ENCODE measurements around the gene C11orf91. TPM values are rescaled to one million over a fixed set of nuclear protein-coding genes. Genes with fewer than 3 reads are reported as not detected.

The C11orf91 gene
- total and polyA plus RNA-seq, 2 of the 8 experiments (the other 6 are each of a cell fraction or from before 2014, with no cell fraction given), result not detected

DNA sequence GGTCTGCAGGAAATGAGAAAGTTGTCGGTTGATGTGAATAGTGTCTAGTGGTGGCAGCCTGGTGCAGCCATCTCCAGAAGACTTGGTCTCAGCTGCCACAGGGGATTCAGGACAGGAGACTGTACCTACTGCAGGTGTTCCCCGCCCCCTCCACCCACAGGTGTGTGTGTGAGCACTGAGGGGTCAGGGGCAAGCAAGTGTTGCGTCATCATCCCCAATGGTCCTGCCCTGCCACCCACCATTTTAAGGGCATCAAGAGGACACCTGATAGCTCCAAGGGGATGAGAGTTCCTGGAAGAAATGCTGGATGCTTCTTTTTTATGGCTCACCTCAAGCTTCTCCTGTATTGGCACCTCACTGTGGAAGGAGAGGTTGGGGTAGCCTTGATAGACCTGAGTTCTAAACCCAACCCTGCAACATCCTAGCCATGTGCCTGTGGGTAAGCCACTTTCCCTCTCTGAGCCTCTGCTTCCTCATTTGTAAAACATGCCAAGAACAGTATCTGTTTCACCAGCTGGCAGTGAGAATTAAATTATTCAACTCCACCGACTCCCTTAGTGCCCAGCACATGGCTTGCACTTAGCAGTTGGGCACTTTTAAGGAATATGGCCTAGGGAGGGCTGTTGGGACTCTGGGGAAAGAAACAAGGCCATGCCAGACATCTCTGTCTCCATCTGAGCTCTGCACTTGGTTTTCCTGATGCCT lies 6.1 kb downstream of the C11orf91 start:
- no peak overlapping the region for H2BK12ac ChIP-seq (ENCODE audit: low read depth, low read length)
- no peak overlapping the region for H3K56ac ChIP-seq (replicated peaks; ENCODE audit: insufficient read length, low read depth, low read length)
- no peak overlapping the region for H3K4ac ChIP-seq (replicated peaks; ENCODE audit: insufficient read length, low read depth, low read length)
- ChIA-PET POLR2A (ENCODE audit: partially characterized antibody) (no interaction called here), CTCF (ENCODE audit: partially characterized antibody) (interaction anchor here (0.6 to 14.5 kb wide), 8 partner anchors 9 to 364 kb away, joined by 3 to 167 read pairs (median 3); no protein-coding TSS in a partner anchor)
- H3K4me2 ChIP-seq (ENCODE audit: insufficient read depth in 1 of 2, low read depth in 2 of 2, low read length in 2 of 2), result no peak overlapping the region
- no peak overlapping the region for H4K8ac ChIP-seq (ENCODE audit: extremely low read depth, insufficient read depth, low read length)
- H4K5ac ChIP-seq (ENCODE audit: insufficient read length, low read depth, low read length), result no peak overlapping the region
- no peaks in the 10 kb centered on the region for H3K79me1 ChIP-seq (ENCODE audit: low read depth, low read length)
- no peak overlapping the region for H2AFZ ChIP-seq (ENCODE audit: low read length)
- WGBS, 2 experiments (ENCODE audit: extremely low coverage in 1 of 2, insufficient coverage in 1 of 2, insufficient read length in 1 of 2, insufficient replicate concordance in 2 of 2, low coverage in 1 of 2, low lambda C conversion rate in 2 of 2, missing lambda C conversion rate in 1 of 2), result 80% methylated on average over 4 of the region's 4 CpGs; no CpG with 5 or more reads in 1 of the 2 experiments
- H2AK5ac ChIP-seq (ENCODE audit: low read depth, low read length), result no peak overlapping the region
- no peaks in the 10 kb centered on the region for H4K20me1 ChIP-seq (replicated peaks in 1 of 2; ENCODE audit: control insufficient read depth in 1 of 2, insufficient read depth in 2 of 2, low read length in 2 of 2)
- H3K36me3 ChIP-seq (ENCODE audit: control insufficient read depth in 2 of 4, insufficient read depth in 4 of 4, low read length in 3 of 4), result no peaks in the 10 kb centered on the region
- H3K4me3 ChIP-seq (ENCODE audit: extremely low read depth in 1 of 4, insufficient read depth in 2 of 4, low read depth in 3 of 4, low read length in 4 of 4), result no peak overlapping the region
- H3K27ac ChIP-seq (ENCODE audit: low read depth, low read length), result no peak overlapping the region
- DNase-seq (ENCODE audit: low read depth in 1 of 2, low spot score in 2 of 2), result no peak
- H2BK20ac ChIP-seq (ENCODE audit: low read length), result no peak overlapping the region
- FAIRE-seq, result no peak
- H3K27me3 ChIP-seq (replicated peaks in 1 of 4; ENCODE audit: control insufficient read depth in 3 of 4, extremely low read depth in 1 of 4, insufficient read depth in 3 of 4, low read length in 3 of 4), result peaks cover 0 to 4% (median 3%) of the 10 kb centered on the region in 4 experiments; a peak in 4 of 7 replicates
- no peak overlapping the region for H3K14ac ChIP-seq (ENCODE audit: insufficient read length)
- H3K23ac ChIP-seq (ENCODE audit: insufficient read length), result no peak overlapping the region
- H2BK120ac ChIP-seq (replicated peaks; ENCODE audit: low read depth, low read length), result peak overlapping the region; percentile 19
- H3K79me2 ChIP-seq (ENCODE audit: control insufficient read depth in 1 of 2, insufficient read depth in 2 of 2, low read length in 2 of 2), result no peaks in the 10 kb centered on the region
- no peak overlapping the region for H2BK5ac ChIP-seq (ENCODE audit: low read depth, low read length)
- no peak overlapping the region for H4K91ac ChIP-seq (replicated peaks; ENCODE audit: insufficient read length, low read length)
- peaks cover 2 to 16% (median 10%) of the 10 kb centered on the region in 4 experiments for H3K4me1 ChIP-seq (replicated peaks in 1 of 4; ENCODE audit: control insufficient read depth in 3 of 4, insufficient read depth in 4 of 4, low read length in 3 of 4)
- no peak overlapping the region for H2BK15ac ChIP-seq (ENCODE audit: low read length)
- no peak overlapping the region for H3K9ac ChIP-seq (replicated peaks in 1 of 4; ENCODE audit: extremely low read depth in 1 of 4, low read depth in 3 of 4, low read length in 3 of 4)
- H3K23me2 ChIP-seq (ENCODE audit: low read depth, low read length), result no peaks in the 10 kb centered on the region
- H3K18ac ChIP-seq (ENCODE audit: extremely low read depth, low read length), result no peak overlapping the region
- H3K9me3 ChIP-seq (ENCODE audit: insufficient read depth in 2 of 2, low read depth in 1 of 2, low read length in 1 of 2), result no peaks in the 10 kb centered on the region

Data from H1 (cell line).